ENCODE data around the gene RNU5B-1. TPM values are rescaled to one million over a fixed set of nuclear protein-coding genes. Genes with fewer than 3 reads are reported as not detected.

RNU5B-1 gene
- total and polyA plus RNA-seq, 2 experiments from 2014 or later = not detected

GRCh38 chr15:65335278-65336055, 31.0 kb downstream of the RNU5B-1 start:
- no peak for TF ChIP-seq EZH2phosphoT487 (IDR thresholded peaks at IDR 0.05; ENCODE audit: insufficient read depth, low read depth)
- no peak for TF ChIP-seq EZH2 (IDR thresholded peaks at IDR 0.05; ENCODE audit: insufficient read depth, poor library complexity, severe bottlenecking)
- Histone ChIP-seq H3K9me2 (ENCODE audit: insufficient read depth) (no peaks in the 10 kb centered on the region), H3K4me3 (no peak overlapping the region), H3K4me1 (ENCODE audit: insufficient read depth) (no peaks in the 10 kb centered on the region), H3K9me3 (ENCODE audit: low read depth) (no peaks in the 10 kb centered on the region), H3K27me3 (replicated peaks; ENCODE audit: insufficient read depth) (peaks cover 21% of the 10 kb centered on the region), H3K36me3 (ENCODE audit: low read depth) (no peaks in the 10 kb centered on the region), H3F3A (ENCODE audit: insufficient read depth) (no peaks in the 10 kb centered on the region), H2AFZ (no peak overlapping the region), H3K9ac (no peak overlapping the region), H4K20me1 (ENCODE audit: insufficient read depth) (no peaks in the 10 kb centered on the region), H3K27ac (no peak overlapping the region), H3K79me2 (ENCODE audit: insufficient read depth) (no peaks in the 10 kb centered on the region), H3K4me2 (ENCODE audit: unreplicated experiment) (no peak overlapping the region)
- in situ Hi-C loops (cut with MboI) = no loop called here
- DNase-seq = no peak
- WGBS, 2 experiments (ENCODE audit: low coverage in 1 of 2, low lambda C conversion rate in 2 of 2, missing lambda C conversion rate in 2 of 2) = 74 to 79% methylated on average over 17 to 19 of the region's 19 CpGs

- Histone ChIP-seq H3K9me2 (ENCODE audit: insufficient read depth) (no peaks in the 10 kb centered on the region), H3K36me3 (ENCODE audit: low read depth) (no peaks in the 10 kb centered on the region), H3K9ac (no peak overlapping the region), H3K27me3 (replicated peaks; ENCODE audit: insufficient read depth) (peaks cover 21% of the 10 kb centered on the region), H3F3A (ENCODE audit: insufficient read depth) (no peaks in the 10 kb centered on the region), H3K4me1 (ENCODE audit: insufficient read depth) (no peaks in the 10 kb centered on the region), H3K4me3 (no peak overlapping the region), H3K27ac (no peak overlapping the region), H2AFZ (no peak overlapping the region), H3K4me2 (ENCODE audit: unreplicated experiment) (no peak overlapping the region), H3K79me2 (ENCODE audit: insufficient read depth) (no peaks in the 10 kb centered on the region), H4K20me1 (ENCODE audit: insufficient read depth) (no peaks in the 10 kb centered on the region), H3K9me3 (ENCODE audit: low read depth) (no peaks in the 10 kb centered on the region)
- 39 to 44% methylated on average over 18 to 21 of the region's 21 CpGs for WGBS, 2 experiments (ENCODE audit: low coverage in 1 of 2, low lambda C conversion rate in 2 of 2, missing lambda C conversion rate in 2 of 2)
- TF ChIP-seq EZH2phosphoT487 (IDR thresholded peaks at IDR 0.05; ENCODE audit: insufficient read depth, low read depth) (no peak), EZH2 (IDR thresholded peaks at IDR 0.05; ENCODE audit: insufficient read depth, poor library complexity, severe bottlenecking) (no peak)
- in situ Hi-C loops (cut with MboI) = no loop called here
- DNase-seq = no peak
Measured at GRCh38 chr15:65336493-65337435, 32.3 kb downstream of the RNU5B-1 start.

- Histone ChIP-seq H3K4me1 (ENCODE audit: insufficient read depth) (no peaks in the 10 kb centered on the region), H2AFZ (no peak overlapping the region), H3K9ac (no peak overlapping the region), H3K9me3 (ENCODE audit: low read depth) (no peaks in the 10 kb centered on the region), H3K9me2 (ENCODE audit: insufficient read depth) (no peaks in the 10 kb centered on the region), H3K36me3 (ENCODE audit: low read depth) (no peaks in the 10 kb centered on the region), H3K4me2 (ENCODE audit: unreplicated experiment) (no peak overlapping the region), H3K4me3 (no peak overlapping the region), H3K27ac (no peak overlapping the region), H3F3A (ENCODE audit: insufficient read depth) (no peaks in the 10 kb centered on the region), H4K20me1 (ENCODE audit: insufficient read depth) (no peaks in the 10 kb centered on the region), H3K27me3 (replicated peaks; ENCODE audit: insufficient read depth) (peaks cover 21% of the 10 kb centered on the region), H3K79me2 (ENCODE audit: insufficient read depth) (no peaks in the 10 kb centered on the region)
- DNase-seq = no peak
- in situ Hi-C loops (cut with MboI) = no loop called here
- 52 to 57% methylated on average over 6 of the region's 6 CpGs for WGBS, 2 experiments (ENCODE audit: low coverage in 1 of 2, low lambda C conversion rate in 2 of 2, missing lambda C conversion rate in 2 of 2)
- TF ChIP-seq EZH2 (IDR thresholded peaks at IDR 0.05; ENCODE audit: insufficient read depth, poor library complexity, severe bottlenecking) (no peak), EZH2phosphoT487 (IDR thresholded peaks at IDR 0.05; ENCODE audit: insufficient read depth, low read depth) (no peak)
Measured at GRCh38 chr15:65337436-65338070, 33.1 kb downstream of the RNU5B-1 start.

- Histone ChIP-seq H3K9me3 (ENCODE audit: low read depth) (no peaks in the 10 kb centered on the region), H3K27ac (no peak overlapping the region), H3K4me2 (ENCODE audit: unreplicated experiment) (no peak overlapping the region), H3K27me3 (replicated peaks; ENCODE audit: insufficient read depth) (peaks cover 21% of the 10 kb centered on the region), H3F3A (ENCODE audit: insufficient read depth) (no peaks in the 10 kb centered on the region), H3K9me2 (ENCODE audit: insufficient read depth) (no peaks in the 10 kb centered on the region), H3K4me1 (ENCODE audit: insufficient read depth) (no peaks in the 10 kb centered on the region), H3K36me3 (ENCODE audit: low read depth) (no peaks in the 10 kb centered on the region), H3K9ac (no peak overlapping the region), H2AFZ (no peak overlapping the region), H3K4me3 (no peak overlapping the region), H3K79me2 (ENCODE audit: insufficient read depth) (no peaks in the 10 kb centered on the region), H4K20me1 (ENCODE audit: insufficient read depth) (no peaks in the 10 kb centered on the region)
- in situ Hi-C loops (cut with MboI) = no loop called here
- no peak for DNase-seq
- TF ChIP-seq EZH2phosphoT487 (IDR thresholded peaks at IDR 0.05; ENCODE audit: insufficient read depth, low read depth) (no peak), EZH2 (IDR thresholded peaks at IDR 0.05; ENCODE audit: insufficient read depth, poor library complexity, severe bottlenecking) (no peak)
- WGBS, 2 experiments (ENCODE audit: low coverage in 1 of 2, low lambda C conversion rate in 2 of 2, missing lambda C conversion rate in 2 of 2) = 56 to 61% methylated on average over 3 of the region's 3 CpGs
Measured at GRCh38 chr15:65338366-65338765, 33.9 kb downstream of the RNU5B-1 start.
